GM23338 (cell line): ENCODE measurements around the gene DPF3.

Source experiments
- CREB1 ChIP-seq: fragments of 250-450 bp; sonication (Bioruptor Pico); IDR thresholded peaks from 2 replicates; pipeline ENCODE4 v1.5.0; 2020; ENCODE audit warnings: low read depth, mild to moderate bottlenecking, moderate library complexity
- EZH2 ChIP-seq: fragments of 200-600 bp; sonication (generic); IDR thresholded peaks from one replicate; pipeline ENCODE4 v1.8.0; 2017; ENCODE audit warnings: antibody characterized with exemption, mild to moderate bottlenecking, low read depth; ENCODE audit not compliant: unreplicated experiment
- EZH2phosphoT487 ChIP-seq: fragments of 200-600 bp; sonication (generic); IDR thresholded peaks from one replicate; pipeline ENCODE4 v1.8.1; 2018; ENCODE audit warnings: antibody characterized with exemption; ENCODE audit not compliant: unreplicated experiment
- JUNB ChIP-seq: IDR thresholded peaks from one replicate; pipeline ENCODE4 v1.6.1; 2016; ENCODE audit warnings: antibody characterized with exemption; ENCODE audit not compliant: unreplicated experiment
- POLR2AphosphoS5 ChIP-seq: IDR thresholded peaks from 2 replicates; pipeline ENCODE4 v1.6.1; 2016; ENCODE audit warnings: antibody characterized with exemption, low read depth
- ZNF331 ChIP-seq: fragments of 250-450 bp; sonication (Bioruptor Pico); IDR thresholded peaks from 2 replicates; pipeline ENCODE4 v1.5.0; 2020; ENCODE audit warnings: low read depth, mild to moderate bottlenecking, moderate library complexity
- TF ChIP-seq, protein P1 (sequence below), 2 experiments: fragments of 200-600 bp in 1 of 2; sonication (generic) in 1 of 2; conservative IDR thresholded peaks; 2 replicates each; pipeline versions ENCODE4 v1.5.1 to v1.6.1; 2016 to 2017; ENCODE audit warnings: antibody characterized with exemption in 2 of 2, low read depth in 2 of 2, mild to moderate bottlenecking in 2 of 2, moderate library complexity in 1 of 2
- TF ChIP-seq, protein P2 (sequence below): IDR thresholded peaks from one replicate; pipeline ENCODE4 v1.6.1; 2018; ENCODE audit warnings: antibody characterized with exemption; ENCODE audit not compliant: unreplicated experiment
- TF ChIP-seq, protein P3 (sequence below): IDR thresholded peaks from 2 replicates; pipeline ENCODE4 v1.6.1; 2016; ENCODE audit warnings: antibody characterized with exemption

- TF ChIP-seq, protein P1, sequence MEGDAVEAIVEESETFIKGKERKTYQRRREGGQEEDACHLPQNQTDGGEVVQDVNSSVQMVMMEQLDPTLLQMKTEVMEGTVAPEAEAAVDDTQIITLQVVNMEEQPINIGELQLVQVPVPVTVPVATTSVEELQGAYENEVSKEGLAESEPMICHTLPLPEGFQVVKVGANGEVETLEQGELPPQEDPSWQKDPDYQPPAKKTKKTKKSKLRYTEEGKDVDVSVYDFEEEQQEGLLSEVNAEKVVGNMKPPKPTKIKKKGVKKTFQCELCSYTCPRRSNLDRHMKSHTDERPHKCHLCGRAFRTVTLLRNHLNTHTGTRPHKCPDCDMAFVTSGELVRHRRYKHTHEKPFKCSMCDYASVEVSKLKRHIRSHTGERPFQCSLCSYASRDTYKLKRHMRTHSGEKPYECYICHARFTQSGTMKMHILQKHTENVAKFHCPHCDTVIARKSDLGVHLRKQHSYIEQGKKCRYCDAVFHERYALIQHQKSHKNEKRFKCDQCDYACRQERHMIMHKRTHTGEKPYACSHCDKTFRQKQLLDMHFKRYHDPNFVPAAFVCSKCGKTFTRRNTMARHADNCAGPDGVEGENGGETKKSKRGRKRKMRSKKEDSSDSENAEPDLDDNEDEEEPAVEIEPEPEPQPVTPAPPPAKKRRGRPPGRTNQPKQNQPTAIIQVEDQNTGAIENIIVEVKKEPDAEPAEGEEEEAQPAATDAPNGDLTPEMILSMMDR (conservative IDR thresholded peaks at IDR 0.05; ENCODE audit: low read depth in 2 of 2): no peak
- TF ChIP-seq JUNB (no peak), POLR2AphosphoS5 (no peak), EZH2 (no peak), CREB1 (no peak), ZNF331 (CRISPR knock-in tag) (no peak), EZH2phosphoT487 (no peak)
- TF ChIP-seq, protein P2, sequence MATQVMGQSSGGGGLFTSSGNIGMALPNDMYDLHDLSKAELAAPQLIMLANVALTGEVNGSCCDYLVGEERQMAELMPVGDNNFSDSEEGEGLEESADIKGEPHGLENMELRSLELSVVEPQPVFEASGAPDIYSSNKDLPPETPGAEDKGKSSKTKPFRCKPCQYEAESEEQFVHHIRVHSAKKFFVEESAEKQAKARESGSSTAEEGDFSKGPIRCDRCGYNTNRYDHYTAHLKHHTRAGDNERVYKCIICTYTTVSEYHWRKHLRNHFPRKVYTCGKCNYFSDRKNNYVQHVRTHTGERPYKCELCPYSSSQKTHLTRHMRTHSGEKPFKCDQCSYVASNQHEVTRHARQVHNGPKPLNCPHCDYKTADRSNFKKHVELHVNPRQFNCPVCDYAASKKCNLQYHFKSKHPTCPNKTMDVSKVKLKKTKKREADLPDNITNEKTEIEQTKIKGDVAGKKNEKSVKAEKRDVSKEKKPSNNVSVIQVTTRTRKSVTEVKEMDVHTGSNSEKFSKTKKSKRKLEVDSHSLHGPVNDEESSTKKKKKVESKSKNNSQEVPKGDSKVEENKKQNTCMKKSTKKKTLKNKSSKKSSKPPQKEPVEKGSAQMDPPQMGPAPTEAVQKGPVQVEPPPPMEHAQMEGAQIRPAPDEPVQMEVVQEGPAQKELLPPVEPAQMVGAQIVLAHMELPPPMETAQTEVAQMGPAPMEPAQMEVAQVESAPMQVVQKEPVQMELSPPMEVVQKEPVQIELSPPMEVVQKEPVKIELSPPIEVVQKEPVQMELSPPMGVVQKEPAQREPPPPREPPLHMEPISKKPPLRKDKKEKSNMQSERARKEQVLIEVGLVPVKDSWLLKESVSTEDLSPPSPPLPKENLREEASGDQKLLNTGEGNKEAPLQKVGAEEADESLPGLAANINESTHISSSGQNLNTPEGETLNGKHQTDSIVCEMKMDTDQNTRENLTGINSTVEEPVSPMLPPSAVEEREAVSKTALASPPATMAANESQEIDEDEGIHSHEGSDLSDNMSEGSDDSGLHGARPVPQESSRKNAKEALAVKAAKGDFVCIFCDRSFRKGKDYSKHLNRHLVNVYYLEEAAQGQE: no peak
- TF ChIP-seq, protein P3, sequence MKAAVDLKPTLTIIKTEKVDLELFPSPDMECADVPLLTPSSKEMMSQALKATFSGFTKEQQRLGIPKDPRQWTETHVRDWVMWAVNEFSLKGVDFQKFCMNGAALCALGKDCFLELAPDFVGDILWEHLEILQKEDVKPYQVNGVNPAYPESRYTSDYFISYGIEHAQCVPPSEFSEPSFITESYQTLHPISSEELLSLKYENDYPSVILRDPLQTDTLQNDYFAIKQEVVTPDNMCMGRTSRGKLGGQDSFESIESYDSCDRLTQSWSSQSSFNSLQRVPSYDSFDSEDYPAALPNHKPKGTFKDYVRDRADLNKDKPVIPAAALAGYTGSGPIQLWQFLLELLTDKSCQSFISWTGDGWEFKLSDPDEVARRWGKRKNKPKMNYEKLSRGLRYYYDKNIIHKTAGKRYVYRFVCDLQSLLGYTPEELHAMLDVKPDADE: no peak
Observed at GRCh38 chr14:72646861-72647528, 246.9 kb downstream of the DPF3 start.
